GM23338 (cell line): ENCODE results near the gene PLAAT2. TPM values are rescaled to one million over a fixed set of nuclear protein-coding genes. Genes with fewer than 3 reads are reported as not detected.

ENCODE experiments used
- CREB1 ChIP-seq: fragments of 250-450 bp; sonication (Bioruptor Pico); IDR thresholded peaks from 2 replicates; pipeline ENCODE4 v1.5.0; 2020; ENCODE audit warnings: low read depth, mild to moderate bottlenecking, moderate library complexity
- CTCF ChIP-seq, 2 experiments: fragments of 200-600 bp in 1 of 2; sonication (generic) in 1 of 2; conservative IDR thresholded peaks; 2 replicates each; pipeline versions ENCODE4 v1.5.1 to v1.6.1; 2016 to 2017; ENCODE audit warnings: antibody characterized with exemption in 2 of 2, low read depth in 2 of 2, mild to moderate bottlenecking in 2 of 2, moderate library complexity in 1 of 2
- JUNB ChIP-seq: IDR thresholded peaks from one replicate; pipeline ENCODE4 v1.6.1; 2016; ENCODE audit warnings: antibody characterized with exemption; ENCODE audit not compliant: unreplicated experiment
- NANOG ChIP-seq: IDR thresholded peaks from 2 replicates; pipeline ENCODE4 v1.6.1; 2016; ENCODE audit warnings: antibody characterized with exemption, borderline replicate concordance
- POLR2AphosphoS5 ChIP-seq: IDR thresholded peaks from 2 replicates; pipeline ENCODE4 v1.6.1; 2016; ENCODE audit warnings: antibody characterized with exemption, low read depth
- REST ChIP-seq: IDR thresholded peaks from one replicate; pipeline ENCODE4 v1.6.1; 2018; ENCODE audit warnings: antibody characterized with exemption; ENCODE audit not compliant: unreplicated experiment
- ZNF331 ChIP-seq: fragments of 250-450 bp; sonication (Bioruptor Pico); IDR thresholded peaks from 2 replicates; pipeline ENCODE4 v1.5.0; 2020; ENCODE audit warnings: low read depth, mild to moderate bottlenecking, moderate library complexity
- ZNF462 ChIP-seq: fragments of 250-450 bp; sonication (Bioruptor Pico); IDR thresholded peaks from 2 replicates; pipeline ENCODE4 v1.5.0; 2020; ENCODE audit warnings: mild to moderate bottlenecking, moderate library complexity
- polyA plus RNA-seq: library from polyadenylated mRNA; unstranded; fragments of >200 nt; fragmentation: Nextera tagmentation; extraction: Ambion mirVana; gene quantifications from 2 replicates; pipeline ENCODE4 v1.2.1, GENCODE V29; 2016
- total RNA-seq: library from RNA; depleted of rRNA; stranded (reverse); fragments of >200 nt; shearing (Covaris generic); gene quantifications from 2 replicates; pipeline ENCODE4 v1.2.3, GENCODE V29; 2014

Gene PLAAT2
- total and polyA plus RNA-seq, 2 experiments from 2014 or later, result 0.66 to 0.78 TPM

DNA sequence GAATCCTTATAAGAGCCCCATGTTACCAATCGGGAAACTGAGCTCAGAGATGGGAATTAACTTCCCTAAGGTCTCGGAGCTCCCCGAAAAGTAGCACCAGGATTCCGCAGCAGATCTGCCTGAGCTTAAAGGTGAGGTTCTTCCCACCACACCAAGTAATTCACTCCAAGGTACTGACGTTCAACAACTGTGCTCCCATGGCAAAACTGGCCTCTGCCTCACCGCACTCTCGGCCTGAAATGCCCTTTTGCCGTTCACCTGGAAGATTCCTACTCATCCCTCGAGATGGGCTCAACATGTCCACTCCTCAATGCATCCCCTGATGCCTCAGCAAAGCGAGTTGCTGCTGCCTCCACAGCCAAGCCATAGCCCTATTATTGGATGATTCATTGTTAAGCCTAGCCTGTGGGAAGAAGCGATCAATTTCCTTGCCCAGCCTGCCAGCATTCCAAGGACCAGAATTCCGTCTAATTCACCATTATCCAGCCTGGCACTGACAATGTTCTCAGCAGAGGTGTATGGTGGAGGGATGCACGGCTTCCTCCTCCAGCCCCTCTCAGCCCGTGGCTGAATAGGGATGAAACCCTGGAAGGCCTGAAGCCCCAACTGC, 46.9 kb upstream of the PLAAT2 start (continued):
- TF ChIP-seq ZNF462, result no peak
- TF ChIP-seq ZNF331 (CRISPR knock-in tag), result no peak
- TF ChIP-seq CREB1 (CRISPR knock-in tag), result no peak
- no peak for TF ChIP-seq CTCF (conservative IDR thresholded peaks at IDR 0.05; ENCODE audit: low read depth in 2 of 2)
- TF ChIP-seq POLR2AphosphoS5, result no peak
- no peak for TF ChIP-seq REST
- no peak for TF ChIP-seq JUNB
- no peak for TF ChIP-seq NANOG
